HG03457 (cell line): ENCODE results near the gene GLUD2.
"Not testable (repeated sequence)": the region's sequence is repeated elsewhere in the genome, so short reads cannot be mapped to it uniquely, and the experiment has no call there.

Experiments
- ATAC-seq: cut with Tn5 transposase; IDR thresholded peaks from one replicate; pipeline ENCODE4 v1.9.1; 2021; ENCODE audit warnings: moderate number of reproducible peaks; ENCODE audit not compliant: unreplicated experiment

Gene GLUD2

DNA sequence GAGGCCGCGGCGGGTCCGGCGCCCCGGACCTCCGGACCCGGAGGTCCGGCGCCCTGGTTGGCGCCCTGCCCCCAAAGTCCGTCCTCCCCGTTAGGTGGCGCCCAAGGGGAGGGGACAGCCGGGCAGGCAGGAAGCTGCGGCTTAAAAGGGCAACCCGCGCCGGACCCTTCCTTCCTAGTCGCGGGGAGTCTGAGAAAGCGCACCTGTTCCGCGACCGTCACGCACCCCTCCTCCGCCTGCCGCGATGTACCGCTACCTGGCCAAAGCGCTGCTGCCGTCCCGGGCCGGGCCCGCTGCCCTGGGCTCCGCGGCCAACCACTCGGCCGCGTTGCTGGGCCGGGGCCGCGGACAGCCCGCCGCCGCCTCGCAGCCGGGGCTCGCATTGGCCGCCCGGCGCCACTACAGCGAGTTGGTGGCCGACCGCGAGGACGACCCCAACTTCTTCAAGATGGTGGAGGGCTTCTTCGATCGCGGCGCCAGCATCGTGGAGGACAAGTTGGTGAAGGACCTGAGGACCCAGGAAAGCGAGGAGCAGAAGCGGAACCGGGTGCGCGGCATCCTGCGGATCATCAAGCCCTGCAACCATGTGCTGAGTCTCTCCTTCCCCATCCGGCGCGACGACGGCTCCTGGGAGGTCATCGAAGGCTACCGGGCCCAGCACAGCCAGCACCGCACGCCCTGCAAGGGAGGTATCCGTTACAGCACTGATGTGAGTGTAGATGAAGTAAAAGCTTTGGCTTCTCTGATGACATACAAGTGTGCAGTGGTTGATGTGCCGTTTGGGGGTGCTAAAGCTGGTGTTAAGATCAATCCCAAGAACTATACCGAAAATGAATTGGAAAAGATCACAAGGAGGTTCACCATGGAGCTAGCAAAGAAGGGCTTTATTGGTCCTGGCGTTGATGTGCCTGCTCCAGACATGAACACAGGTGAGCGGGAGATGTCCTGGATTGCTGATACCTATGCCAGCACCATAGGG, at the start of gene GLUD2:
GLUD2 (plus strand) TSS at position 170 of the 979 bp plus-strand sequence; CDS start at position 245, 75 bp downstream.
- not testable (repeated sequence) for ATAC-seq

DNA sequence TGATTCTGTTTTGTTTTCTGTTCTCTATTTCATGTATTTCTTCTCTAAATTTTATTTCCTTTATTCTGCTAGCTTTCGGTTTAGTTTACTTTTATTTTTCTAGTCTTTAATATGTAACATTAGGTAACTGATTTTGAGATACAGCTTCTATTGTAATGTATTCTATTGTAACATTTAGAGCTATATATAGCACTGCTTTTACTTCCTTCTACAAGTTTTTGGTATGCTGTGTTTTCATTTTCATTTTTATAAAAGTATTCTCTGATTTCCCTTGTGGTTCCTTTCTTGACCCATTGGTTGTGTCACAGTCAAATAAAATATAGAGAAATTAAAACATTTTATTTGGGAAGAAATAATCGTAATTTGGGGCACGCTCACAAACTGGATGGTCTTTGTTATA, 48.0 kb upstream of the GLUD2 start:
- ATAC-seq = no peak

DNA sequence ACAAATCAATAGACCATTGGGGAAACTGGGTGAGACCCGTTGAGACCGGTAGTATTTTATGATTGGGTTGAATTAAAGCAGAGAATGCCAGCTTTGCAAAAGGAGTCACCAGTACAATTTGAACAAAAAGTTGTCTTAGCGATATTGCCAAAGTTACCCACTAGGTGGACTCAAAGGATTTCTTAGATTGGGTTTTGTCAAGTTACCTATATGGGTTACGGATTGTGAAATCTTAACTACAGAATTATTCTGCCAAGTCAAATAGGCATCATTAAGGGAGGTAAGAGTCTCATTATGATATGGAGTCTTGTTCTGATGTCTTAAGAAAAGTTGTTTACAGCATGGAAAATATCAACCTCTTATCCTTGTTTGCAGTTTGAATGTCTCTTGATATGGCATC, 46.8 kb upstream of the GLUD2 start:
- no peak for ATAC-seq

DNA sequence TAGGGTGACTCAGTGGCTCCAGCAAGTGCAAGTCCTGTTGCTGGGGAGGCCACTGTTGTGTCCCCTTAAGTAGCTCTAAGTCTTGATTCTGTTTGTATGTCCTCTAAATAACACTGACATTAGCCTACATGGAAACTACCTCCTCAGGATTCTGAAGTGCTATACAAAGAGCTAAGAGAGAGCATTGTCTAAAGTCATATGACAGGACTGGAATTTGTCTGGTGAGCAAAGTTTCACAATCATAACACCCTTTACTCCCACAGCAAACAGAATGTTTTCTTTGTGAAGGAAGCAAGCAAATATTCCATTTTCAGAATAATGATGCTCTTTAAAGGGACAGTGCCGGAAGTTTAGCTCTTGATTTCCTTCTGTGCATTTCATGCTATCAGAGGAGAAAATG, 38.5 kb upstream of the GLUD2 start:
- ATAC-seq = no peak

DNA sequence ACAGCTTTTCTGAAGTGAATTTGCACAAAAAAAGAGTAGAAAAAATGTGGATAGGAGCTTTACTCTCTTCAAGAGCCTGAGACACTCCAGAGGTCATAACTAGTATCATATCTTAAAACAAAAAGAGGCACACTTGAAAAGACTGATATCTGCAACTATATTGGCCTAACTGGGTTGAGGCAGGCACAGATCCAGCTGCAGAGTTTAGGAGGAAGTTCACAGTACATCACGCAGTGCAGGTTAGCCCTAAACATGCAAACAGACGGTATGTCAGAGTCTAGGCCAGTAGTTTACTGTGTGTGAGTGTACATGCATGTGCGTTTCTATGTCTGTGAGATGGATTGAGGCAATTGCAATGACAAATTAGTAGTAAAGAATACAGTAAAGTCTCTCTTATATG, 37.6 kb upstream of the GLUD2 start:
- ATAC-seq = no peak

DNA sequence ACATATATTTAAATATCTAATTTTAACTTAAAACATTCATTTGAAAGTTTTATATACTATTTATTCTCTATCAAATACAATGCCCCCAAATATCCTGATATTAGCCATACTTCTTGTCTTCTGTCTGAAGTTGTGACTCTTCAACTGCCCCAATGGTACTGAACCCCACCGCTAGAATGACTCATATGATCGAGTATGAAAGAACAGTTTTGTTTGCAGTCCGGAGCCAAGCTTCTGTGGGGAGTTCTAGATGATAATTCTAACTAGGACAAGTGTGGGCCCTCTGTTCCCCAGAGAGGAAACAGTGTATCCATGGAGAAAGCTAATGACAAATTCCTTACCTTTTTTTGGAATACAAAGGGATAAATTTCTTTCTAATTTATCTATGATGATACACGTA, 37.2 kb upstream of the GLUD2 start:
- no peak for ATAC-seq

DNA sequence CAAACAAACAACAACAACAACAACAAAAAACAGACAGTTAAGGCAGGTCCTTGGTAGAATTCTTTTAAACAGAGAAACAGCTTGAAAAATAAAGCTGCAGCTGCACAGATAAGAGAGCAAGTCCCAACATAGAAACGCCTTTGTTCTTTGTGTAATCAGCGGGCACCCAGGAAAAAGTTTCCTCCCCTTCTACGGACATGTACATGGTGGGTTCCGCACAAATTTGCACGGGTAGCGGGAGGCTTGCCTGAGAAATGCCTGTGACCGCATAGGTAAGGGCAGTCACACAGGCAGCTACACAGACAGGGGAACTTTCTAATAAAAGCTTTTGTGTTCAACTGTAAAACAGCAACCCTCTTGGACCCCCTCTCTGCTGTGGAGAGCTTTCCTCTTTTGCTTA, 36.2 kb upstream of the GLUD2 start:
- no peak for ATAC-seq

DNA sequence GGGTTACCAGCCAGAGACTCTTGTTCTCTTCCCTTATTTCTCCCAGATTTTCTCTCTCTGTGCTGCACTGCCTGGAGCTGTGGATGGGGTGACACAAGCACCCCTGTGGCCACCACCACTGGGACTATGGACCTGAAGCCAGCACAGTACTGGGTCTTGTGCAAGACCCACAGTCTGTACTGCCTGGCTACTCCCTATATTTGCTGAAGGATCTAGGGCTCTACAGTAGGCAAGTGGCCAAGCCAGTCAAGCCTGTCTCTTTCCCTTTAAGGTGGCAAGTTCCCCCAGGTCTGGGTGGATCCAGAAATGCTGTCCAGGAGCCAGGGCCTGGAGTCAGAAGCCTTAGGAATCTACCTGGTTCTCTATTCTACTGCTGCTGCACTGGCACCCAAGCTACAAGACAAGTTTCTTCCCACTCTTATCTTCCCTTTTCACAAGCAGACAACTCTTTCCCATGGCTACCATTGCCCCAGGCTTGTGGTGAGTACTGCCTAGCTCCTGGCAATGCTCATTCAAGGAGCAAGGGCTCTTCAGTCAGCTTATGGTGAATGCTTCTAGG, 33.4 kb upstream of the GLUD2 start:
- ATAC-seq = no peak

DNA sequence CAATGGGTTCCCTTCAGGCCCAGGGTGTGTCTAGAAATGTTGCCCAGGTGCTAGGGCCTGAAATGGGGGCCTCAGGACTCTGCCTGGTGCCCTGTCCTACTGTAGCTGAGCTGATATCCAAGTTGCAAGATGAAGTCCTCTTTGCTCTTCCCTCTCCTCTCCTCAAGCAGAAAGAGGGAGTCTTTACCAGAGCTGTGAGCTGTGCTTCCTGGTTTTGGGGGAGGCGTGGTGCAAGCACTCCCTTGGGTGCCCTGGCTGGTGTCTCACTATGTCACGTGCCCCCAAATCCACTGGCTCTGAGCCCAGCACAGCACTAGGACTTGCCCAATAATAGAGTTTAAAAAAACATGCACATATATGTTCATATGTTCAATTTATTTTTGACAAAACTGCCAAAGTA, 32.6 kb upstream of the GLUD2 start:
- ATAC-seq = no peak

DNA sequence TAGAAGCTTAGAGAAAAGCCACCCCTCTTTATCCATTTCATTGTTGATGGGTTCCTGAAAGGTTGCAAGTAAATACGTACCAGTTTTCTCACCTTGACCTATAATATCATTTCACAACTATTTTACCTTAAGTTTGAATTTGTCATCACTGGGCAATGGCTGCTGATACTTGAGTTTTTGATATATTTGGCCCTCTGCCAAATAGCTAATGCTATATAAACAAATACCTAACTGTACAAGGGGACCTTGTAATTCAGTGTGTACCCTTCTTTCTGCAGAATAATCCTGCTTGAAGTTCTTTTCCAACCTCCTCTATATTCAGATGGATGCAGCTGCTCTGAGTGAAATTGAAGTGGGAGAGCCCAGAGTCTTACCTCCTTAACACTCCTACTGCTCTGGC, 19.0 kb upstream of the GLUD2 start:
- no peak for ATAC-seq

DNA sequence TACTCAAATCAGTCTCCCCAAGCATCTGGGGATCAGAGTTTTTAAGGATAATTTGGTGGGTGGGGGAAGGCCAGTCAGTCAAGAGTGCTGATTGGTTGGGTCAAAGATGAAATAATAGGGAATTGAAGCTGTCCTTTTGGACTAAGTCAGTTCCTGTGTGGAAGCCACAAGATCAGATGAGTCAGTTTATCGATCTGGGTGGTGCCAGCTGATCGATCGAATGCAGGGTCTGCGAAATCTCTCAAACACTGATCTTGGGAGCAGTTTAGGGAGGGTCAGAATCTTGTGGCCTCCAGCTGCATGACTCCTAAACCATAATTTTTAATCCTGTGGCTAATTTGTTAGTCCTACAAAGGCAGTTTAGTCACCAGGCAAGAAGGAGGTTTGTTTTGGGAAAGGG, 17.3 kb upstream of the GLUD2 start:
- ATAC-seq = no peak

DNA sequence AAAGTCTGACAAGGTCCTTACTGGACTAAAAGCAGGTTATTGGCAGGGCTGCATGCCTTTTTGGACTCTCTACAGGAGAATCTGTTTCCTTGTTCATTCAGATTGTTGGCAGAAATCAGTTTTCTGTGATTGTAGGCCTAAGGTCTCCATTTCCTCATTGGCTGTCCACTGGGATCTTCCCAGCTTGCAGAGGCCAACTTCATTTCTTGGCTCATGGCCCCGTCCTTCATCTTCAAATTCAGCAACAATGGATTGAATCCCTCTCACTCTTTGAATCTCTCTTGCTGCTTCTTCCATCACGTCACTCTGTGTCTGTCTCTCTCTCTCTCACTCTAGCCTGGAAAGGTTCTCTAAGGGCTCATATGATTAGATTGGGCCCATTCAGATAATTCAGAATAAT, 14.9 kb upstream of the GLUD2 start:
- no peak for ATAC-seq

DNA sequence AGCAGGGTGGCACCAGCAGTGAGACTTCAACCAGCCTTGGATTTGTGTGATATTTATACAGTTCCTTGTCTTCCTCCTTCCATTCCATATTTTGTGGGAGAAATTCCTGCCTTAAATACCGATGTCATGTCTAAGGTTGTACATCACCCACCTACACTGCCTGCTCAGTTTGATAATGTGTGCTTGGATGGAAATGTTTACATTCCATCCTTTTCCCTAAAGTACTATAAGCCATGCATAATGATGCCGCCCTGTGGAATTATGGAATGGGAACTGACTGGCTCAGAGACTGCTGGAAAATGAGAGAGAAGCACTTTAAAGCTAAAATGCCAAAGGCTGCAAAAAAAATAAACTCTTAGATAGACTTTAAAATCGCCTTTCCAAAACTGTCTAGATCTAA, 11.3 kb upstream of the GLUD2 start:
- no peak for ATAC-seq

DNA sequence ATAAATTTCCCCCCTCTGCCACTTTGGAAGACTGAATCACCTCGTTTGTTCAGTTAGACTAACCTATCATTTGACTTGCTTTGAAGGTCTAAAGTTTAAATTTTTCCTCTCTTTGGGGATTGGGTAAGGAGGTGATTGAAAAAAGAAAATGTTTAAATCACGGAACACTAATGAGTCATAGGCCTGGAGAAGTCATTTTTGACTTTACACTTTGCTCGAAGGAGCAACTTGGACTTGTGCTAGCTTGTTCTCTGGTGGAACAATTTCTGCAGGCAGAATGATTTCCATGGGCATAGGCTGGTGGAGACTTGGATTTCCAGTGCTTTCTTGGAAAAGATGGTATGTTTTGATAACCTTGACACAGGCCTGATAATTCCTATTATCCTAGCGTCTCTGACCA, 10.5 kb upstream of the GLUD2 start:
- no peak for ATAC-seq

DNA sequence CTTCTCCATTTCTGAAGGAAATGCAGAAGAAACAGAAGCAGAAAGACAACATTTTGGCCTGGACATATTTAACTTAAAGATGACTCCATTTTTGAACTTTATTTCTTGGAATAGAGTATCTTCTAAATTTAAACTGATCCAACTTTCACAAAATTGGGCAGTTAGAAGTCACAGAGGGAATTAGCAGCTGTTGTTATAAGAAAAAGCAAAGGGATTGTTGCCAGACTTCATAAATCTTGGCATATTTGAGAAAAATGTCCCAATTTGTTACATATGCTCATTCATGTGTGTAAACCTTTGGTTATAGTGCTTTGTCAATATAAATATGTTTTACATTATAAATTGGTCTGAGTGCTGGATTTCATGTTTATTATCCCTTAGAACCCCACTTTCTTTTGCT, 3.4 kb downstream of the GLUD2 start:
- ATAC-seq = no peak

DNA sequence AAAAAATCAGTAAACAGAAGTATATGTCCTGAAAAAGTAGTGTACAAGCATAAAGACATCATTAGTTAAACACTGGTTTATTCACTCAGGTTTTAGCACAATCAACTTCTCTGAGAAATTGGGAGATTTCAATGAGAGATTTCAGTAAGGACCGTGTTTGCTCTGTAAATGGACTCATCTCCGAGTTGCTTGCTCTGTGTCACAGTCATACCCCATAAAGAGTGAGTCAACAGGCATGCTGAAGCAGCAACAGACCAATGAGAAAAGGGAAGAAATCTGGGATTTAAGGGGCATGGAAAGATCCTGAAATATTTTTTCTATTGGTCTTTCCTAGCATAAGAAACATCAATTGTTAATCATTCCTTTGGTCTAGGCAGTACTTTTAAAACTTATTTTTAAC, 4.7 kb downstream of the GLUD2 start:
- no peak for ATAC-seq

DNA sequence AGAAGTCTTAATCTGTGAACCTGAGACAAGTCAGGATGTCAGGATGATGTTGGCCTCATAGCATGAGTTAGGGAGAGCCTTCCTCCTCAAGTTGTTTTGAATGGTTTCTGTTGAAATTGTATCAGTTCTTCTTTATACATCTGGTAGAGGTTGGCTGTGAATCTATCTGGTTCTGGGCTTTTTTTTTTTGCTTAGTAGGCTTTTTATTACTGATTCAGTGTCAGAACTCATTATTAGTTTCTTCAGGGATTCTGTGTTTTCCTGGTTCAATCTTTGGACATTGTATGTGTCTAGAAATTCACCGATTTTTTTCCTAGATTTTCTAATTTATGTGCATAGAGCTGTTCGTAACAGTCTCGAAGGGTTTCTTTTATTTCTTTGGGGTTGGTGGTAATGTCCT, 14.9 kb downstream of the GLUD2 start:
- ATAC-seq = no peak

DNA sequence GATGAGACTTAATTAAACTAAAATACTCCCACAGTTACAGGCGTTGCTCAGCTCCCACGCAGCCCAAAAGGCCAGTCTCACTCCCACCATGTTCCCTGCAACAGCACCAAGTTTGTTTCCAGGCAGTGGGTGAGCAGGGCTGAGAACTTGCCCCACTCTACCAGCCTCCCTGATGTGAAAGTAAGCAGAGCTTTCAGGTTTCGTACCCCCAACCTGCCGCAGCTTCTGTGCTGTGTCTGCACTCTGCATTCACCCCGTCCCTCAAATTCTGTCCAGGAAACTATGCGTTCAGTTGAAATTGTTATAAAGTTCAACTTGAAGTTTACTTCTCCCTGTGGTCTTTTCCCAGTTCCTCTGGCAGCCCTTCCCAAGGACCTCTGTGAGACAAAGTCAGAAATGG, 17.2 kb downstream of the GLUD2 start:
- ATAC-seq = no peak

DNA sequence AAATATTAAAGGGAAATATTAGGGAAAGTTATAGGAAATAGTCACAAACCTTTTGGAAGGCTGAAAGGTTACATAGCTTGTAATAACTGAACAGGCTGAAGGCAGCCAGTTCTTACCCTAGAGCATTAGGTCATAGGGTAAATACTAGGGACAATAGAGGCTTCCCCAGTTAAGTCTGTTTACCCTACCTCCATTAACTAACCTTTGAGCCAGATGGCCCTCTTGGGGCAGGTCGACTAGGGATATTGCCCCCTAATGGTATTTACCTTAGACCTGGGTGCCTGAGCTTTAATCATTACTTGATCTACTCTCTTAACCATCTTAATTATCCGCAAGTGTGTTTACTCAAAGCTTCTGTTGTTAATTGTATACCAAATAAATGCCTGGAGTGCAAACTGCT, 36.8 kb downstream of the GLUD2 start:
- not testable (repeated sequence) for ATAC-seq

DNA sequence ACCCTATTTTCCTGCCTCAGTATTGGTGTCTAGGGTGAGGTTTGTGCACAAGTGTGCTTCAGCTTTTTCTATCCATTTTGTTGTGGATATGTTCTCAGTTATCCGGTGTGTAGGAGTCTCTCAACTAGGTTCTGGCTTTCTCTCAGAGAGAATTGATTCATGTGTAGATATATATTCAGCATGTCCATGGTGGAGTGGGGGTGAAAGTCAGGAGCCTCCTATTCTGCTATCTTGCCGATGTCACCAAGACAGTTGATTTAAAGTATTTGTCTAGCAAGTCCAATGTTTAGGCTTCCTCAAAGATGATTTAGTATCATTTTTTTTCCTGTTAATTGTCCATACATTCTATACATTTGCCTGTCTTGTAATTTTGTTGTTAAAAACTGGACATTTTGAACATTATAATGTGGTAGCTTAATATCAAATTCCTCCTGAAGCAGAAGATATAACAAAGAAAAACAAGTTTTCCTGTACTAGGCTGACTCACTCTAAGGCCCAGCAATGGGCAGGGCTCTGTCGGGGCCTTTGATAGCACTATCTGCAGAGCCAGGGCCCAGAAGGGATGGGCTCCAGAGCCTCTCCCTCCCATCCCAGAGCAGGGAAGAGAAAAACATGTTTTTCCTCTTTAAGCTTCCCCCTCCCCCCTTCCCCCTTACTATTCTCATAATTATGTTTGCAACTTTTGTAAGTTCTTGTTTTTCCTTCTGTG, 37.6 kb downstream of the GLUD2 start:
- no peak for ATAC-seq

DNA sequence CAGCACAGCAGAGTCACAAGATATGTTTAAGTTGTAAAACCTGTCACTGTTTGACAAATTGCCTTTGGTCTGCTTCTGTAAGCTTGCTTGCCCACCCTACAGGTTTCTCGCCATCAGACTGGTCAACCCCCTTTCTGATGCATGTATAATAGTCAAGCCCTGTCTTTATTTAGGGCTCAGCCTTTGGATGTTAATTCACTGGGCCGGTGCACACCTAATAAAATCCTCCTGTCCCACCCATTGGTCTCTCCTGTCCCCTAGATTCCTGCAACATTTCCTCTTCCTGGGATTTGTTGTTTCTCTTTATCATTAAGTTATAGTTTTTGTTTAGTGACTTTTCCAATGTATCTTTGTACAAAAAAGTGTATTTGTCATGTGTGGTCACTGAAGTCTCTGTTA, 38.2 kb downstream of the GLUD2 start:
- ATAC-seq = no peak

DNA sequence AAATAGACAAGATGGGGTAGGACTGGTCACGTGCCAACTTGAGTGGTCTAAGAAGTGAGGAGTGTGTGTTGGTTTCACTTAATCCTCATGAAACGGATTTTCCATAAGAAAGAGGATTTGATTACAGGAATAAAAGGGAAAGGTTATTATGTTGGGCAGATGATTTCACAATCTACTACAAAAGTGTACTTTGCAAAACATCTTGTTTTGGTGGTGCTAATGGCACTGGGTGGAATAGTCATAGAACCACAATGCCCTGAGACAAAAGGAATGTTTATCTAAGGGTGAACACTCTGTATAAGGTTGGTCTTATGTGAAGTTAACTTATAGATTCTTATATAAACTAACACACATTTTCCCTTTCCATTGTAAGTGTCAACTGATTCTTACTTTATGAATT, 45.6 kb downstream of the GLUD2 start:
- no peak for ATAC-seq
